Measurements from ENCODE around the gene CASS4.

DNA sequence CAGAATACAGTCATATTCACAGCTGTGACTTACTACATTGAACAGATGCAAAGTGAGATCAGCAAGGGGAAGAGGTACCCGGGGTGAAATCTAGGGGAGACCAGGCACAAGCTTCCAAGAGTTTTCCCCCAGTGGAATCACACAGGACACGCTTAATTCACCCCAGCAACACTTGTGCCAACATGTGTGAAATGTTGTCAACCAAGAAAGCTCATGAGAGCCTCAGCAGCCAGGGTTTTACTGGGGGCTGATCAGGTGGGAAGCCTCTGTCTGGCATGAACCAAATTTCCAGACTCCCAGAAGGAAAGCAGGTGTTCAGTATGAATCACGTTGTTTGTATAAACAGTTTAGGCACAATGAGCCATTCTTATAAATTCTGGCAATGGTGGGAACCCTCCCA lies 49.5 kb downstream of the CASS4 start:
- TF ChIP-seq, protein P1, sequence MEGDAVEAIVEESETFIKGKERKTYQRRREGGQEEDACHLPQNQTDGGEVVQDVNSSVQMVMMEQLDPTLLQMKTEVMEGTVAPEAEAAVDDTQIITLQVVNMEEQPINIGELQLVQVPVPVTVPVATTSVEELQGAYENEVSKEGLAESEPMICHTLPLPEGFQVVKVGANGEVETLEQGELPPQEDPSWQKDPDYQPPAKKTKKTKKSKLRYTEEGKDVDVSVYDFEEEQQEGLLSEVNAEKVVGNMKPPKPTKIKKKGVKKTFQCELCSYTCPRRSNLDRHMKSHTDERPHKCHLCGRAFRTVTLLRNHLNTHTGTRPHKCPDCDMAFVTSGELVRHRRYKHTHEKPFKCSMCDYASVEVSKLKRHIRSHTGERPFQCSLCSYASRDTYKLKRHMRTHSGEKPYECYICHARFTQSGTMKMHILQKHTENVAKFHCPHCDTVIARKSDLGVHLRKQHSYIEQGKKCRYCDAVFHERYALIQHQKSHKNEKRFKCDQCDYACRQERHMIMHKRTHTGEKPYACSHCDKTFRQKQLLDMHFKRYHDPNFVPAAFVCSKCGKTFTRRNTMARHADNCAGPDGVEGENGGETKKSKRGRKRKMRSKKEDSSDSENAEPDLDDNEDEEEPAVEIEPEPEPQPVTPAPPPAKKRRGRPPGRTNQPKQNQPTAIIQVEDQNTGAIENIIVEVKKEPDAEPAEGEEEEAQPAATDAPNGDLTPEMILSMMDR (optimal IDR thresholded peaks at IDR 0.05 in 1 of 3, IDR thresholded peaks at IDR 0.05 in 1 of 3, conservative IDR thresholded peaks at IDR 0.05 in 1 of 3; ENCODE audit: extremely low read depth in 1 of 3, insufficient read depth in 2 of 3, low read length in 3 of 3) = no peak
- no peak for TF ChIP-seq EZH2 (IDR thresholded peaks at IDR 0.05; ENCODE audit: low read length)

All from keratinocyte (primary cell).